LNCaP clone FGC (cell line): ENCODE results near the gene TNK2.
"Not testable (repeated sequence)": the region's sequence is repeated elsewhere in the genome, so short reads cannot be mapped to it uniquely, and the experiment has no call there.

Experiments used
- DNase-seq: peaks from one replicate; pipeline ENCODE4 v3.0.0-alpha.2; 2011; ENCODE audit warnings: low read depth
- H3K4me3 ChIP-seq: 2 replicates; pipeline ENCODE4 v1.5.1; 2011; ENCODE audit warnings: mild to moderate bottlenecking, low read depth, low read length, control low read depth
- CTCF ChIP-seq: IDR thresholded peaks from 2 replicates; pipeline ENCODE4 v1.5.1; 2012; ENCODE audit warnings: mild to moderate bottlenecking; ENCODE audit not compliant: control insufficient read depth, insufficient read depth; ENCODE audit errors: extremely low read depth

TNK2 gene

GRCh38 chr3:195825191-195825588 lies 83.2 kb downstream of the TNK2 start:
- no peak for DNase-seq
- no peak for TF ChIP-seq CTCF
- H3K4me3 ChIP-seq, result no peak overlapping the region

- DNase-seq, H3K4me3 ChIP-seq: not testable (repeated sequence)
These were observed 83.7 kb downstream of the TNK2 start for GRCh38 chr3:195824425-195825190.

GRCh38 chr3:195823999-195824398 lies 84.4 kb downstream of the TNK2 start:
- H3K4me3 ChIP-seq, result no peak overlapping the region
- DNase-seq, result no peak
- no peak for TF ChIP-seq CTCF

- no peak for DNase-seq
- TF ChIP-seq CTCF, result no peak
- no peak overlapping the region for H3K4me3 ChIP-seq
These were observed 85.1 kb downstream of the TNK2 start for GRCh38 chr3:195823280-195823679.

- DNase-seq, result no peak
- H3K4me3 ChIP-seq, result no peak overlapping the region
- TF ChIP-seq CTCF, result no peak
These were observed 86.1 kb downstream of the TNK2 start for GRCh38 chr3:195822131-195822696.

- TF ChIP-seq CTCF, result no peak
- H3K4me3 ChIP-seq, result no peak overlapping the region
- no peak for DNase-seq
These were observed 86.8 kb downstream of the TNK2 start for GRCh38 chr3:195821403-195822130.

- no peak overlapping the region for H3K4me3 ChIP-seq
- DNase-seq, result no peak
- no peak for TF ChIP-seq CTCF
These were observed 87.5 kb downstream of the TNK2 start for GRCh38 chr3:195820901-195821300.
